Measurements from ENCODE around the gene ARMC9.

DNA sequence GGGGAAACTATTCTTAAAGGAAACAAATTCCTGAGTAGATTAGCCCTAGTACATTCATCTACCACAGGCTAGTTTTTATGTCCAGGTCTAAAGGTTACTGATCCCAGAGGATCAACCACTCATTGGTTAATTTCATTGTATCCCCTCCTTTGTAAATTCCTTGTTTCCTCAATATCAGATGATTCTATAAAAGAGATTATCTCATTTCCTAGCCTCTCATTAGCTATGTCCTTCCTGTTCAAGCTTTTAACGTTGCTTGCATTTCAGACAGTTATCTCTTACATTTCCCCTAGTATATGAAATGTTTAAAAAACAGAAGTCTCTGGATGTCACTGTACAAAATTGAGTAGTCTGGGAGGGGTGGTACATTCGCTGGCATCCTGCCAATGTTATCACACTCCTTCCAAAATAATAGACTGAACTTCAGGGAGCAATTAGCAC, 24.2 kb upstream of the ARMC9 start:
- TF ChIP-seq POLR2AphosphoS5 (IDR thresholded peaks at IDR 0.05) (no peak), POLR2A (IDR thresholded peaks at IDR 0.05) (no peak)
